K562 (cell line): Measurements from ENCODE around the gene GTPBP6. TPM values are rescaled to one million over a fixed set of nuclear protein-coding genes. Genes with fewer than 3 reads are reported as not detected.

ENCODE experiments used
- CCAR2 ChIP-seq: fragments of 200-400 bp; formaldehyde crosslinking; IDR thresholded peaks from 2 replicates; pipeline ENCODE4 v1.6.1; 2017; ENCODE audit warnings: mild to moderate bottlenecking, low read depth, low read length
- CXXC5 ChIP-seq: fragments of 250-450 bp; sonication (Bioruptor Pico); IDR thresholded peaks from 2 replicates; pipeline ENCODE4 v1.8.0; 2022; ENCODE audit warnings: inconsistent platforms, mild to moderate bottlenecking, moderate library complexity
- HNRNPK ChIP-seq: fragments of 200-400 bp; formaldehyde crosslinking; IDR thresholded peaks from one replicate; pipeline ENCODE4 v1.6.1; 2018; ENCODE audit warnings: mild to moderate bottlenecking, low read depth, low read length; ENCODE audit not compliant: poor library complexity, severe bottlenecking
- HNRNPUL1 ChIP-seq: fragments of 200-400 bp; formaldehyde crosslinking; IDR thresholded peaks from 2 replicates; pipeline ENCODE4 v1.6.1; 2017; ENCODE audit warnings: low read length
- MYC ChIP-seq, 2 experiments: fragments of 250-450 bp in 1 of 2; sonication (Bioruptor Pico) in 1 of 2; IDR thresholded peaks; 2 replicates each; pipeline versions ENCODE4 v1.5.1 to v1.6.1; 2012 to 2021; ENCODE audit warnings: low read depth in 2 of 2, borderline replicate concordance in 1 of 2, improper control_type of control experiment in 1 of 2, low read length in 1 of 2, mild to moderate bottlenecking in 1 of 2, moderate library complexity in 1 of 2
- NUFIP1 ChIP-seq: fragments of 450-650 bp; IDR thresholded peaks from 2 replicates; pipeline ENCODE4 v1.6.1; 2018; ENCODE audit not compliant: partially characterized antibody
- SAFB ChIP-seq: fragments of 200-400 bp; formaldehyde crosslinking; IDR thresholded peaks from 2 replicates; pipeline ENCODE4 v1.6.1; 2017; ENCODE audit warnings: low read depth, low read length, borderline replicate concordance
- SMARCA4 ChIP-seq: fragments of 450-650 bp; IDR thresholded peaks from 2 replicates; pipeline ENCODE4 v1.6.1; 2016
- ZNF12 ChIP-seq: sonication (generic); formaldehyde crosslinking; IDR thresholded peaks from 2 replicates; pipeline ENCODE4 v1.4.0; 2020; ENCODE audit warnings: mild to moderate bottlenecking, missing genetic modification reagents
- polyA plus RNA-seq, 8 experiments: library from polyadenylated mRNA; depleted of rRNA in 4 of 8; stranded (reverse) in 5 of 8; unstranded in 3 of 8; fragments of >200 nt; fragmentation: Nextera tagmentation in 2 of 8; fragmentation: Illumina TruSeq in 1 of 8; extraction: Ambion mirVana in 2 of 8; extraction: Trizol in 1 of 8; gene quantifications; 2 replicates each; pipeline versions ENCODE4 v1.2.1 to v1.2.3, GENCODE V29; 2011 to 2014; ENCODE audit warnings: inconsistent platforms in 1 of 8, missing spikeins in 1 of 8
- total RNA-seq, 7 experiments: library from RNA; depleted of rRNA in 6 of 7; stranded (reverse); fragments of >200 nt in 6 of 7; fragmentation: Illumina TruSeq in 2 of 7; extraction: Trizol in 2 of 7; gene quantifications; 2 replicates each; pipeline versions ENCODE4 v1.2.1 to v1.2.3, GENCODE V29; 2011 to 2021; ENCODE audit warnings: low replicate concordance in 1 of 7
- TF ChIP-seq, protein P1 (sequence below), 2 experiments: fragments of 450-650 bp; IDR thresholded peaks; 2 replicates each; pipeline ENCODE4 v1.6.1; 2016; ENCODE audit warnings: mild to moderate bottlenecking in 2 of 2, borderline replicate concordance in 1 of 2, low read depth in 1 of 2, moderate library complexity in 1 of 2

Gene GTPBP6
- total and polyA plus RNA-seq, 9 of the 15 experiments (the other 6 are each of a cell fraction or from before 2014, with no cell fraction given): 0.24 to 35.2 (median 8.0) TPM

DNA sequence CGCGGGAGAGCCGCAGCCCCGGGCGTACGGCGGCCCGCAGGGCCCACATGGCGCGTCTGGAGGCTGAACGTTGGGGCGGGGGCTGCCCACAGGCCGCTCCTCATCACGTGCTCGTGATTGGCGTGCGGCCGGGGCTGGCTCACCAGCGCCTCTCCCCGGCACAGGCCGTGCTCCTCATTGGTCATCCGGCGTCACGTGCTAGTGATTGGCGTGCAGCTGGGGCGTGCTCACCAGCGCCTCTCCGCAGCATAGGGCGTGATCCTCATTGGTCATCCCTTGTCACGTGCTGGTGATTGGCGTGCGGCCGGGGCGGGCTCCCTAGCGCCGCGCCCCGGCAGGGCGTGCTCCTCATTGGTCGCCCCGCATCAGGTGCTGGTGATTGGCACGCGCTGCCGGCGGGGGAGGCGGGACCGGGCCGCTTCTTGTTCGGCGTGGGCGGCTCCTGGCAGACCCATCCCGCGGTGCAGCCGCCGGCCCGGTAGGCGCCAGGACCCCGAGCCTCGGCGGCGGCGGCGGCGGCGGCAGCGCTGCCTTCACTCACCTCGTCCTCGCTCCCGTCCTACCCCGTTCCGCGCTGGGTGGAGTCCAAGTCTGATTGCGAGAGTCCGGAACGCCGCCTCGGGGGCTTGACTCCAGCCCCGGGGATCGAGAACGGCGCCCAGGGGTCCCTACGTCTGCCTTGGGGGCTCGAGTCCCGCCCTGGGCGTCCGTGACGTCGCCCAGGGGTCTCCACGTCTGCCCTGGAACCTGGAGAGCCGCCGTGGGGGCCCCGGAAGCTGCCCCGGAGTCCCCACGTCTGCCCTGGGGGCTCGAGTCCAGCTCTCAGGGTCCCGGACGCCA is at the start of gene GTPBP6 (continued):
- TF ChIP-seq, protein P1, sequence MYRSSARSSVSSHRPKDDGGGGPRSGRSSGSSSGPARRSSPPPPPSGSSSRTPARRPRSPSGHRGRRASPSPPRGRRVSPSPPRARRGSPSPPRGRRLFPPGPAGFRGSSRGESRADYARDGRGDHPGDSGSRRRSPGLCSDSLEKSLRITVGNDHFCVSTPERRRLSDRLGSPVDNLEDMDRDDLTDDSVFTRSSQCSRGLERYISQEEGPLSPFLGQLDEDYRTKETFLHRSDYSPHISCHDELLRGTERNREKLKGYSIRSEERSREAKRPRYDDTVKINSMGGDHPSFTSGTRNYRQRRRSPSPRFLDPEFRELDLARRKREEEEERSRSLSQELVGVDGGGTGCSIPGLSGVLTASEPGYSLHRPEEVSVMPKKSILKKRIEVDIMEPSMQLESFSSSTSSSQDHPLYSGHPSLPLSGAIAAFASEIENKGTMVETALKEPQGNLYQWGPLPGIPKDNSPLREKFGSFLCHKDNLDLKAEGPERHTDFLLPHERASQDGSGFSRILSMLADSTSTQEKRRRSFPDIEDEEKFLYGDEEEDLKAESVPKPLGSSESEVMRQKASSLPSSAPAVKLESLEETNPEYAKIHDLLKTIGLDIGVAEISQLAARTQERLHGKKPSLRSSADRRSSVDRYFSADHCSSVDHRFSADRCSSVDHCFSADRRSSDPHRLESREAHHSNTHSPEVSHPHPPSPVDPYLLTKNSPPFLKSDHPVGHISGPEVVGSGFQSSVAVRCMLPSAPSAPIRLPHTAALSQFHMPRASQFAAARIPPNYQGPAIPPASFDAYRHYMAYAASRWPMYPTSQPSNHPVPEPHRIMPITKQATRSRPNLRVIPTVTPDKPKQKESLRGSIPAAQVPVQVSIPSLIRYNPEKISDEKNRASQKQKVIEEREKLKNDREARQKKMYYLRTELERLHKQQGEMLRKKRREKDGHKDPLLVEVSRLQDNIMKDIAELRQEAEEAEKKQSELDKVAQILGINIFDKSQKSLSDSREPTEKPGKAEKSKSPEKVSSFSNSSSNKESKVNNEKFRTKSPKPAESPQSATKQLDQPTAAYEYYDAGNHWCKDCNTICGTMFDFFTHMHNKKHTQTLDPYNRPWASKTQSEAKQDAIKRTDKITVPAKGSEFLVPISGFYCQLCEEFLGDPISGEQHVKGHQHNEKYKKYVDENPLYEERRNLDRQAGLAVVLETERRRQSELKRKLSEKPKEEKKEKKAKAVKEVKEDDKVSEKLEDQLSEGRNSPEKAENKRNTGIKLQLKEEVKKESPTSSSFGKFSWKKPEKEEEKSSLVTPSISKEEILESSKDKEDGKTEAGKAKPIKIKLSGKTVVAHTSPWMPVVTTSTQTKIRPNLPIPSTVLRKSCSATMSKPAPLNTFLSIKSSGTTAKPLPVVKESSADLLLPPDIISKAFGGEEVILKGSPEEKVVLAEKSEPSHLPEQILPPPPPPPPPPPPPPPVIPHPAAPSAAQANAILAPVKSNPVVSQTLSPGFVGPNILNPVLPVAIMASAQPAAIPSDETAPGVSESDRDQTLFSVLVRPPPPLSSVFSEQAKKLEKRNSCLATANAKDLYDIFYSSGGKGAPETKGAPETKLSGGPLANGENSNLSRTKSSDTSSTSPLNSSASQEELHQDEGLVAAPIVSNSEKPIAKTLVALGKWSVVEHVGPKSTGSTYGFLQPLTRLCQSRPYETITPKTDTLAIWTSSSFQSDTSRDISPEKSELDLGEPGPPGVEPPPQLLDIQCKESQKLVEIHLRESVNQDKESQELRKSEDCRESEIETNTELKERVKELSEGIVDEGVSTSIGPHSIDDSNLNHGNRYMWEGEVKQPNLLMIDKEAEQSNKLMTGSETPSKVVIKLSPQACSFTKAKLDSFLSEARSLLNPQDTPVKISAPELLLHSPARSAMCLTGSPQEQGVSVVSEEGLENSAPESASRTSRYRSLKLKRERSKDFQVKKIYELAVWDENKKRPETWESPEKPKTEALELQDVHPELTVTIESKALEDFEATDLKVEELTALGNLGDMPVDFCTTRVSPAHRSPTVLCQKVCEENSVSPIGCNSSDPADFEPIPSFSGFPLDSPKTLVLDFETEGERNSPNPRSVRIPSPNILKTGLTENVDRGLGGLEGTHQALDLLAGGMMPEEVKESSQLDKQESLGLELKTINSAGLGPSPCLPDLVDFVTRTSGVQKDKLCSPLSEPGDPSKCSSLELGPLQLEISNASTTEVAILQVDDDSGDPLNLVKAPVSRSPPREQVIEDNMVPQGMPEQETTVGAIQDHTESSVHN (IDR thresholded peaks at IDR 0.05; ENCODE audit: borderline replicate concordance in 1 of 2, low read depth in 1 of 2): no peak
- no peak for TF ChIP-seq CCAR2
- TF ChIP-seq CXXC5 (CRISPR knock-in tag): peak; percentile 96
- no peak for TF ChIP-seq SAFB
- peak; percentile 69 for TF ChIP-seq MYC (IDR thresholded peaks at IDR 0.05; ENCODE audit: low read depth, low read length)
- no peak for TF ChIP-seq MYC (CRISPR knock-in tag; IDR thresholded peaks at IDR 0.05; ENCODE audit: borderline replicate concordance, low read depth)
- TF ChIP-seq HNRNPUL1: no peak
- TF ChIP-seq ZNF12 (CRISPR knock-in tag): no peak
- no peak for TF ChIP-seq HNRNPK
- no peak for TF ChIP-seq NUFIP1
- TF ChIP-seq SMARCA4: no peak
